ENCODE data around the gene ZDHHC24. TPM values are rescaled to one million over a fixed set of nuclear protein-coding genes. Genes with fewer than 3 reads are reported as not detected.

The ZDHHC24 gene
- total RNA-seq, 1 donor from 2014 or later: 11.8 TPM

- no peak for DNase-seq (ENCODE audit: low read depth in 2 of 2)
Measured at GRCh38 chr11:66473608-66474515, 72.0 kb downstream of the ZDHHC24 start.

GRCh38 chr11:66473167-66473566 lies 72.7 kb downstream of the ZDHHC24 start:
- no peak for DNase-seq (ENCODE audit: low read depth in 2 of 2)

GRCh38 chr11:66472054-66472453 lies 73.8 kb downstream of the ZDHHC24 start:
- no peak for DNase-seq (ENCODE audit: low read depth in 2 of 2)

GRCh38 chr11:66471142-66471541 lies 74.7 kb downstream of the ZDHHC24 start:
- DNase-seq (ENCODE audit: low read depth in 2 of 2): no peak

Other genes starting within 250 kb of the ZDHHC24 start
- under 0.01 and 0.13 TPM in 2 replicates for gene CD248, start 229.0 kb downstream of the ZDHHC24 start, total RNA-seq
- gene RIN1, start 209.6 kb downstream of the ZDHHC24 start, total RNA-seq: 4.7 and 5.9 TPM in 2 replicates
- gene BRMS1, start 200.9 kb downstream of the ZDHHC24 start, total RNA-seq: 53.1 and 53.7 TPM in 2 replicates
- gene B4GAT1, start 198.4 kb downstream of the ZDHHC24 start, total RNA-seq: 18.7 and 21.0 TPM in 2 replicates
- 0.77 and 1.0 TPM in 2 replicates for gene SLC29A2, start 174.3 kb downstream of the ZDHHC24 start, total RNA-seq
- not detected in 2 replicates for gene NPAS4, start 125.0 kb downstream of the ZDHHC24 start, total RNA-seq
- 29.2 and 37.5 TPM in 2 replicates for gene MRPL11, start 107.2 kb downstream of the ZDHHC24 start, total RNA-seq
- gene PELI3, start 79.1 kb downstream of the ZDHHC24 start, total RNA-seq: 3.3 and 5.9 TPM in 2 replicates
- 49.9 and 56.0 TPM in 2 replicates for gene DPP3, start 65.6 kb downstream of the ZDHHC24 start, total RNA-seq
- gene BBS1, start 35.4 kb downstream of the ZDHHC24 start, total RNA-seq: 11.3 and 23.0 TPM in 2 replicates
- gene ACTN3, start 855 bp upstream of the ZDHHC24 start, total RNA-seq: under 0.01 TPM in 2 replicates
- 13.4 and 45.5 TPM in 2 replicates for gene CTSF, start 22.6 kb upstream of the ZDHHC24 start, total RNA-seq
- gene CCDC87, start 47.0 kb upstream of the ZDHHC24 start, total RNA-seq: 0.13 TPM in 2 replicates
- 28.0 and 34.6 TPM in 2 replicates for gene CCS, start 47.1 kb upstream of the ZDHHC24 start, total RNA-seq
- gene RBM14, start 70.6 kb upstream of the ZDHHC24 start, total RNA-seq: 19.6 and 21.5 TPM in 2 replicates
- gene RBM4, start 92.7 kb upstream of the ZDHHC24 start, total RNA-seq: 122 and 162 TPM in 2 replicates
- gene RBM4B, start 131.8 kb upstream of the ZDHHC24 start, total RNA-seq: 18.4 and 23.6 TPM in 2 replicates
- 18.1 and 22.6 TPM in 2 replicates for gene SPTBN2, start 183.2 kb upstream of the ZDHHC24 start, total RNA-seq

All from dermis microvascular lymphatic vessel endothelial cell (primary cell).